DMS53 treated with DMSO at 0.1 percent for 48 hours (cell line): ENCODE data around the gene ARMC7.
"Not testable (repeated sequence)": the region's sequence is repeated elsewhere in the genome, so short reads cannot be mapped to it uniquely, and the experiment has no call there.

Source experiments
- DNase-seq: peaks from one replicate; lab custom pipeline; 2025; ENCODE audit not compliant: unreplicated experiment; lab: John Stamatoyannopoulos, UW

ARMC7 gene

GRCh38 chr17:75109407-75110233 is at the start of gene ARMC7:
TSS of gene ARMC7 (plus strand) at chr17:75109969. CDS start at chr17:75110289, 320 bp downstream.
- peak; percentile 76 for DNase-seq

GRCh38 chr17:75060434-75061054 is 49.2 kb upstream of the ARMC7 start:
- DNase-seq, result no peak

- no peak for DNase-seq
These were observed 48.7 kb upstream of the ARMC7 start for GRCh38 chr17:75061055-75061438.

GRCh38 chr17:75061618-75062017 is 48.2 kb upstream of the ARMC7 start:
- no peak for DNase-seq

GRCh38 chr17:75063201-75063600 is 46.6 kb upstream of the ARMC7 start:
- DNase-seq, result no peak

GRCh38 chr17:75063626-75064025 is 46.1 kb upstream of the ARMC7 start:
- no peak for DNase-seq

- no peak for DNase-seq
These were observed 45.7 kb upstream of the ARMC7 start for GRCh38 chr17:75064040-75064439.

- DNase-seq, result no peak
These were observed 45.3 kb upstream of the ARMC7 start for GRCh38 chr17:75064460-75064859.

GRCh38 chr17:75064867-75065561 is 44.8 kb upstream of the ARMC7 start:
- DNase-seq, result no peak

- no peak for DNase-seq
These were observed 44.1 kb upstream of the ARMC7 start for GRCh38 chr17:75065562-75066151.

- no peak for DNase-seq
These were observed 41.9 kb upstream of the ARMC7 start for GRCh38 chr17:75067856-75068255.

GRCh38 chr17:75068750-75069149 is 41.0 kb upstream of the ARMC7 start:
- no peak for DNase-seq

- DNase-seq, result no peak
These were observed 40.0 kb upstream of the ARMC7 start for GRCh38 chr17:75069783-75070182.

GRCh38 chr17:75071478-75072271 is 38.1 kb upstream of the ARMC7 start:
- not testable (repeated sequence) for DNase-seq

- DNase-seq, result not testable (repeated sequence)
These were observed 36.9 kb upstream of the ARMC7 start for GRCh38 chr17:75072909-75073308.

- DNase-seq, result no peak
These were observed 36.1 kb upstream of the ARMC7 start for GRCh38 chr17:75073618-75074047.

GRCh38 chr17:75074532-75074931 is 35.2 kb upstream of the ARMC7 start:
- DNase-seq, result no peak

- DNase-seq, result no peak
These were observed 34.0 kb upstream of the ARMC7 start for GRCh38 chr17:75075597-75076336.

- no peak for DNase-seq
These were observed 32.7 kb upstream of the ARMC7 start for GRCh38 chr17:75077072-75077495.
